NOMO-1 treated with DMSO at 0.1 percent for 48 hours (cell line): ENCODE data around the gene ACSF3.
A peak's percentile ranks its signal among the peaks of the same experiment; 100 is the strongest.
"Not testable (repeated sequence)": the region's sequence is repeated elsewhere in the genome, so short reads cannot be mapped to it uniquely, and the experiment has no call there.

Experiments used
- DNase-seq: peaks from one replicate; lab custom pipeline; 2025; ENCODE audit not compliant: unreplicated experiment; lab: John Stamatoyannopoulos, UW

The ACSF3 gene

GRCh38 chr16:89055894-89056555 is 37.6 kb upstream of the ACSF3 start:
- DNase-seq = no peak

GRCh38 chr16:89056592-89056991 is 37.1 kb upstream of the ACSF3 start:
- DNase-seq = no peak

- no peak for DNase-seq
These were observed 35.9 kb upstream of the ACSF3 start for GRCh38 chr16:89057738-89058137.

GRCh38 chr16:89058812-89059211 is 34.8 kb upstream of the ACSF3 start:
- no peak for DNase-seq

GRCh38 chr16:89060207-89060794 is 33.4 kb upstream of the ACSF3 start:
- DNase-seq = peak; percentile 47

- no peak for DNase-seq
These were observed 32.6 kb upstream of the ACSF3 start for GRCh38 chr16:89061086-89061485.

- no peak for DNase-seq
These were observed 31.9 kb upstream of the ACSF3 start for GRCh38 chr16:89061590-89062380.

GRCh38 chr16:89062389-89063345 is 31.0 kb upstream of the ACSF3 start:
- no peak for DNase-seq

GRCh38 chr16:89063768-89064320 is 29.8 kb upstream of the ACSF3 start:
- DNase-seq = no peak

GRCh38 chr16:89064606-89065457 is 28.8 kb upstream of the ACSF3 start:
- no peak for DNase-seq

GRCh38 chr16:89065458-89065822 is 28.2 kb upstream of the ACSF3 start:
- DNase-seq = no peak

- DNase-seq = no peak
These were observed 26.9 kb upstream of the ACSF3 start for GRCh38 chr16:89066721-89067120.

- no peak for DNase-seq
These were observed 25.8 kb upstream of the ACSF3 start for GRCh38 chr16:89067677-89068443.

- not testable (repeated sequence) for DNase-seq
These were observed 24.6 kb upstream of the ACSF3 start for GRCh38 chr16:89068814-89069616.

GRCh38 chr16:89069920-89070319 is 23.7 kb upstream of the ACSF3 start:
- DNase-seq = no peak

- DNase-seq = no peak
These were observed 23.1 kb upstream of the ACSF3 start for GRCh38 chr16:89070590-89070989.

- no peak for DNase-seq
These were observed 21.7 kb upstream of the ACSF3 start for GRCh38 chr16:89071686-89072547.
